Measurements from ENCODE around the gene LRRC32. TPM values are rescaled to one million over a fixed set of nuclear protein-coding genes. Genes with fewer than 3 reads are reported as not detected.

LRRC32 gene
- total RNA-seq, 1 donor from 2014 or later, result 25.8 TPM

GRCh38 chr11:76664578-76665061, 5.9 kb downstream of the LRRC32 start:
- peak overlapping the region; percentile 50 for H3K27ac Mint-ChIP-seq
- no peaks in the 10 kb centered on the region for H3K9me3 Mint-ChIP-seq
- intact Hi-C loops (cut with micrococcal nuclease), result loop anchor here (1.0 kb wide), 1 partner anchor 7 kb away; no protein-coding TSS in a partner anchor
- no peak for TF ChIP-seq CTCF (IDR thresholded peaks at IDR 0.05)
- ChIA-PET POLR2A (interaction anchor here (1.0 to 1.7 kb wide), 4 partner anchors 8 to 66 kb away, joined by 6 read pairs; no protein-coding TSS in a partner anchor), CTCF (interaction anchor here (0.8 kb wide), 1 partner anchor 16 kb away, joined by 3 read pairs; no protein-coding TSS in a partner anchor)
- H3K4me1 Mint-ChIP-seq, result peaks cover 58% of the 10 kb centered on the region
- ATAC-seq (ENCODE audit: low read depth) (peak; percentile 45), DNase-seq (peak; percentile 33)
- H3K36me3 Mint-ChIP-seq (ENCODE audit: low read depth), result peaks cover 27% of the 10 kb centered on the region
- peaks cover 29% of the 10 kb centered on the region for H3K27me3 Mint-ChIP-seq
- H3K4me3 Mint-ChIP-seq, result peak overlapping the region; percentile 59

DNA sequence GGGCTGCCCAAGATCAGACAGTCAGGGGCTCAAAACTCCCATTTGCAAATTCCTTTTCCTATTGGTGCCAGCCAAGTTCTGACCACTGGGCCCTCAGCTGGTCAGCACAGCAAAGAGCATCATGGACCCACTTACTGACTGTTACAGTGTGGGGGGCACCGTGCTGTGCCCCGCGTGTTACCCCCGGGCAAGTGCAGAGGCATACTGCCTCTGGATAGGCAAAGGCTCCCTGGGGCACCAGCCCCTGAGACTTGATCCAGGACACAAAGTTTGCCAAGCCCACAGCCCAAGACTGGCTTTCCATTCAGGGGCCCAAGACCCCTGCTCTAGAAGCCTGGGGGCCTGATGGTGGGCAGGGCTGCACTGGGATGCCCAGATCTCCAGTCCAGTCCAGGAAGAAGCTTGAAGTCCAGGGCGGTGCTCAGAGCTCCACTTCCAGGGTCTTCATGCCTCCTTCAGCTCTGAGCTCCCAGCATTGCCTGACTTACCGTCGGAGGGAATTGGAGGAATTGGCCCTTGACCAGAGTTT, 6.6 kb downstream of the LRRC32 start:
- Mint-ChIP-seq H3K36me3 (ENCODE audit: low read depth) (peaks cover 26% of the 10 kb centered on the region), H3K27me3 (peaks cover 25% of the 10 kb centered on the region), H3K4me1 (peaks cover 52% of the 10 kb centered on the region), H3K27ac (no peak overlapping the region), H3K4me3 (no peak overlapping the region), H3K9me3 (no peaks in the 10 kb centered on the region)
- TF ChIP-seq CTCF (IDR thresholded peaks at IDR 0.05), result no peak
- DNase-seq, result peak; percentile 10
- intact Hi-C loops (cut with micrococcal nuclease), result no loop called here
- no peak for ATAC-seq (ENCODE audit: low read depth)
- ChIA-PET CTCF (interaction anchor here (0.8 to 1.3 kb wide), 2 partner anchors 17 to 65 kb away, joined by 3 read pairs; no protein-coding TSS in a partner anchor), POLR2A (interaction anchor here (1.1 to 1.7 kb wide), 3 partner anchors 8 to 37 kb away, joined by 6 read pairs; no protein-coding TSS in a partner anchor)

GRCh38 chr11:76663486-76663810, 7.1 kb downstream of the LRRC32 start:
- Mint-ChIP-seq H3K27me3 (peaks cover 23% of the 10 kb centered on the region), H3K27ac (no peak overlapping the region), H3K9me3 (no peaks in the 10 kb centered on the region), H3K4me1 (peaks cover 49% of the 10 kb centered on the region), H3K36me3 (ENCODE audit: low read depth) (peaks cover 29% of the 10 kb centered on the region), H3K4me3 (no peak overlapping the region)
- intact Hi-C loops (cut with micrococcal nuclease), result no loop called here
- DNase-seq (no peak), ATAC-seq (ENCODE audit: low read depth) (no peak)
- ChIA-PET POLR2A (interaction anchor here (1.7 to 1.8 kb wide), 2 partner anchors 9 to 11 kb away, joined by 6 to 8 read pairs; no protein-coding TSS in a partner anchor), CTCF (interaction anchor here (1.3 kb wide), 1 partner anchor 65 kb away, joined by 3 read pairs; no protein-coding TSS in a partner anchor)
- TF ChIP-seq CTCF (IDR thresholded peaks at IDR 0.05), result no peak

- CTCF ChIA-PET, result interaction anchor here (1.3 kb wide), 1 partner anchor 64 kb away, joined by 3 read pairs; no protein-coding TSS in a partner anchor
These were observed 7.7 kb downstream of the LRRC32 start for GRCh38 chr11:76662656-76663485.

More at GRCh38 chr11:76662656-76663485, 7.7 kb downstream of the LRRC32 start:
- Mint-ChIP-seq H3K27ac (no peak overlapping the region), H3K27me3 (peaks cover 17% of the 10 kb centered on the region), H3K36me3 (ENCODE audit: low read depth) (peaks cover 32% of the 10 kb centered on the region), H3K4me3 (no peak overlapping the region), H3K4me1 (peaks cover 48% of the 10 kb centered on the region), H3K9me3 (no peaks in the 10 kb centered on the region)
- POLR2A ChIA-PET, result interaction anchor here (0.8 to 1.8 kb wide), 3 partner anchors 8 to 12 kb away, joined by 4 to 8 read pairs (median 6); partner anchors contain the start of gene LRRC32
- intact Hi-C loops (cut with micrococcal nuclease), result no loop called here
- no peak for TF ChIP-seq CTCF (IDR thresholded peaks at IDR 0.05)
- ATAC-seq (ENCODE audit: low read depth) (no peak), DNase-seq (no peak)

All from activated B cell treated with CpG ODN at 0.5 μM for 24 hours (primary cell).